Measurements from ENCODE around the gene TRAPPC6A.

DNA sequence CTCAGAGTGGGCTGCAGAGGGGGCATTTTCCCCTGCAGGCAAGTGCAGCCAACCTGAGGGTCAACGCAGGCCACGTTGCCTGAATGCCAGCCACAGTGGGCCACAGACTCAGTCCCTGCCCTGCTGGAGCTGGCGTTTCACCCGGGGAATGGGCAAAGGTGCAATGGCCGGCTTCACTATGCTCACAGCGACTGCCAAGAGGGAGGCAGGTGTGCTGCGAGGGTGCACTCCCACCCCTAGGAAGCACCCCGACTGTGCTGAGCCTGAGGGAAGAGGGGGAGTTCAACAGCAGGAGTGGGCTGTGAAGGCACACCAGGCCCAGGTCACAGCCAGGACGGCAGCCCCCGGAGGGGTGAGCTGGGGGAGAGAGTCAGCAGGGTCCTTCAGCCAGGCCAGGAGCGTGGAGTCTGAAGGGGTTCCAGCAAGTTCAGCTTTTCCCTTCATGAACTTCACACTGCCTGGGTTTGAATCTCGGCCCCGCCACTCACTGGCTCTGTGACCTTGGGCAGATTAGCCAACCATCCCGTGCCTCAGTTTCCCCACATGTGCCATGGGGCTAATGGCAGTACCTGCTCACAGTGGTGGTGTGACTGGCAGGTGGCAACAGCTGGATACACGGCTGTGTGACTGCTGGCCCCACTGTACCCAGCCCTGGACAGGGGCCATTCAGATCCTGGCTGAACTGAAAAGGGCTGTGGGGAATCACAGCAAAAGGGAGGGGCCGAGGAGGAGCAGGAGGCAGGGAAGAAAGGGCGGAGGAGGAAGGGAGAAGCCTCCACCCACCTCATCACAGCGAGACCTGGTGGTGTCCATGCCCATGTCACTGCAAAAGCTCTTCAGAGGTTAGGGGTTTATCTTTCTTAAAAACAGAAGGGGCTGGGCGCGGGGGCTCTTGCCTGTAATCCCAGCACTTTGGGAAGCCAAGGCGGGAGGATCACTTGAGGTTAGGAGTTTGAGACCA lies 7.6 kb downstream of the TRAPPC6A start:
- TF ChIP-seq, protein P1, sequence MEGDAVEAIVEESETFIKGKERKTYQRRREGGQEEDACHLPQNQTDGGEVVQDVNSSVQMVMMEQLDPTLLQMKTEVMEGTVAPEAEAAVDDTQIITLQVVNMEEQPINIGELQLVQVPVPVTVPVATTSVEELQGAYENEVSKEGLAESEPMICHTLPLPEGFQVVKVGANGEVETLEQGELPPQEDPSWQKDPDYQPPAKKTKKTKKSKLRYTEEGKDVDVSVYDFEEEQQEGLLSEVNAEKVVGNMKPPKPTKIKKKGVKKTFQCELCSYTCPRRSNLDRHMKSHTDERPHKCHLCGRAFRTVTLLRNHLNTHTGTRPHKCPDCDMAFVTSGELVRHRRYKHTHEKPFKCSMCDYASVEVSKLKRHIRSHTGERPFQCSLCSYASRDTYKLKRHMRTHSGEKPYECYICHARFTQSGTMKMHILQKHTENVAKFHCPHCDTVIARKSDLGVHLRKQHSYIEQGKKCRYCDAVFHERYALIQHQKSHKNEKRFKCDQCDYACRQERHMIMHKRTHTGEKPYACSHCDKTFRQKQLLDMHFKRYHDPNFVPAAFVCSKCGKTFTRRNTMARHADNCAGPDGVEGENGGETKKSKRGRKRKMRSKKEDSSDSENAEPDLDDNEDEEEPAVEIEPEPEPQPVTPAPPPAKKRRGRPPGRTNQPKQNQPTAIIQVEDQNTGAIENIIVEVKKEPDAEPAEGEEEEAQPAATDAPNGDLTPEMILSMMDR (IDR thresholded peaks at IDR 0.05) = no peak
- no peak for TF ChIP-seq POLR2A (IDR thresholded peaks at IDR 0.05)
